ENCODE results near the gene INHBE. TPM values are rescaled to one million over a fixed set of nuclear protein-coding genes. Genes with fewer than 3 reads are reported as not detected.

INHBE gene
- total and polyA plus RNA-seq, 2 of the 8 experiments (the other 6 are each of a cell fraction or from before 2014, with no cell fraction given) = 10.2 to 18.8 TPM

DNA sequence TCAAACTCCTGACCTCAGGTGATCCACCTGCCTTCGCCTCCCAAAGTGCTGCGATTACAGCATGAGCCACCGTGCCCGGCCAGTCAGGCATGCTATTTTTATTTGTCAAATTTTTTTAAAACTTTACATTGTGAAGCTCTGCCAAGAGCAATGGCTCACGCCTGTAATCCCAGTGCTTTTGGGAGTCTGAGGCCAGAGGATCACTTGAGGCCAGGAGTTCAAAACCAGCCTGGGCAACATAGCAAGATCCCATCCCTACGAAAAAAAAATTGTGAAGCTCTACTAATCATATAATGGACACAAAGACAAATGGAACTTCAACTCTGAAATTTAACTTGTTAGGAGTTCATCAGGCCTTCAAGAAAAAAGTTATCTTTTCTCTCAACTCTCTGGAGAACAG, 26.1 kb upstream of the INHBE start:
- ChIA-PET POLR2A (ENCODE audit: partially characterized antibody) (interaction anchor here (0.8 to 13.2 kb wide), 7 partner anchors 7 to 95 kb away, joined by 4 to 168 read pairs (median 6); partner anchors contain the start of gene INHBE), CTCF (ENCODE audit: partially characterized antibody) (interaction anchor here (1.2 to 2.9 kb wide), 4 partner anchors 10 to 87 kb away, joined by 3 to 16 read pairs (median 4); no protein-coding TSS in a partner anchor)
- no peak overlapping the region for H3K18ac ChIP-seq (ENCODE audit: extremely low read depth, low read length)
- H3K27me3 ChIP-seq (replicated peaks in 1 of 4; ENCODE audit: control insufficient read depth in 3 of 4, extremely low read depth in 1 of 4, insufficient read depth in 3 of 4, low read length in 3 of 4) = no peaks in the 10 kb centered on the region
- WGBS, 2 experiments (ENCODE audit: extremely low coverage in 1 of 2, insufficient coverage in 1 of 2, insufficient read length in 1 of 2, insufficient replicate concordance in 2 of 2, low coverage in 1 of 2, low lambda C conversion rate in 2 of 2, missing lambda C conversion rate in 1 of 2) = 87% methylated on average over 6 of the region's 6 CpGs; no CpG with 5 or more reads in 1 of the 2 experiments
- no peak overlapping the region for H3K56ac ChIP-seq (replicated peaks; ENCODE audit: insufficient read length, low read depth, low read length)
- no peak overlapping the region for H3K9ac ChIP-seq (replicated peaks in 1 of 4; ENCODE audit: extremely low read depth in 1 of 4, low read depth in 3 of 4, low read length in 3 of 4)
- no peak overlapping the region for H2BK12ac ChIP-seq (ENCODE audit: low read depth, low read length)
- H4K5ac ChIP-seq (ENCODE audit: insufficient read length, low read depth, low read length) = no peak overlapping the region
- no peak overlapping the region for H3K23ac ChIP-seq (ENCODE audit: insufficient read length)
- no peak overlapping the region for H3K4ac ChIP-seq (replicated peaks; ENCODE audit: insufficient read length, low read depth, low read length)
- H2BK20ac ChIP-seq (ENCODE audit: low read length) = no peak overlapping the region
- H3K79me2 ChIP-seq (ENCODE audit: control insufficient read depth in 1 of 2, insufficient read depth in 2 of 2, low read length in 2 of 2) = peaks cover 0 to 14% of the 10 kb centered on the region in 2 experiments; a peak in 2 of 4 replicates
- no peak overlapping the region for H4K91ac ChIP-seq (replicated peaks; ENCODE audit: insufficient read length, low read length)
- H3K4me1 ChIP-seq (replicated peaks in 1 of 4; ENCODE audit: control insufficient read depth in 3 of 4, insufficient read depth in 4 of 4, low read length in 3 of 4) = peaks cover 0 to 5% (median 2%) of the 10 kb centered on the region in 4 experiments; a peak in 5 of 7 replicates
- no peaks in the 10 kb centered on the region for H3K36me3 ChIP-seq (ENCODE audit: control insufficient read depth in 2 of 4, insufficient read depth in 4 of 4, low read length in 3 of 4)
- H2BK5ac ChIP-seq (ENCODE audit: low read depth, low read length) = no peak overlapping the region
- H4K20me1 ChIP-seq (replicated peaks in 1 of 2; ENCODE audit: control insufficient read depth in 1 of 2, insufficient read depth in 2 of 2, low read length in 2 of 2) = peaks cover 0 to 3% of the 10 kb centered on the region in 2 experiments
- H3K23me2 ChIP-seq (ENCODE audit: low read depth, low read length) = peaks cover 3% of the 10 kb centered on the region; the same call in 1 of the 2 replicates
- no peak overlapping the region for H2BK15ac ChIP-seq (ENCODE audit: low read length)
- H4K8ac ChIP-seq (ENCODE audit: extremely low read depth, insufficient read depth, low read length) = no peak overlapping the region
- DNase-seq (ENCODE audit: low read depth in 1 of 2, low spot score in 2 of 2) (no peak), FAIRE-seq (no peak)
- H3K27ac ChIP-seq (ENCODE audit: low read depth, low read length) = no peak overlapping the region
- H3K14ac ChIP-seq (ENCODE audit: insufficient read length) = no peak overlapping the region
- H3K79me1 ChIP-seq (ENCODE audit: low read depth, low read length) = peaks cover 3% of the 10 kb centered on the region
- no peak overlapping the region for H3K4me3 ChIP-seq (ENCODE audit: extremely low read depth in 1 of 4, insufficient read depth in 2 of 4, low read depth in 3 of 4, low read length in 4 of 4)
- no peak overlapping the region for H2BK120ac ChIP-seq (replicated peaks; ENCODE audit: low read depth, low read length)
- no peaks in the 10 kb centered on the region for H3K9me3 ChIP-seq (ENCODE audit: insufficient read depth in 2 of 2, low read depth in 1 of 2, low read length in 1 of 2)
- peak overlapping the region in 1 of 2 experiments; percentile 59; a peak in 1 of 4 replicates for H3K4me2 ChIP-seq (ENCODE audit: insufficient read depth in 1 of 2, low read depth in 2 of 2, low read length in 2 of 2)
- no peak overlapping the region for H2AFZ ChIP-seq (ENCODE audit: low read length)
- no peak overlapping the region for H2AK5ac ChIP-seq (ENCODE audit: low read depth, low read length)
- TF ChIP-seq YY1 (IDR thresholded peaks at IDR 0.05; ENCODE audit: low read depth, low read length) (no peak), RAD21 (IDR thresholded peaks at IDR 0.05 in 1 of 2, conservative IDR thresholded peaks at IDR 0.05 in 1 of 2; ENCODE audit: low read depth in 2 of 2, low read length in 2 of 2) (no peak), TAF7 (optimal IDR thresholded peaks at IDR 0.05; ENCODE audit: borderline replicate concordance, low read depth, low read length) (no peak), NANOG (IDR thresholded peaks at IDR 0.05; ENCODE audit: insufficient read depth, low read depth, low read length, poor library complexity, severe bottlenecking) (no peak), CHD1 (IDR thresholded peaks at IDR 0.05; ENCODE audit: low read depth, low read length) (no peak), SRF (IDR thresholded peaks at IDR 0.05; ENCODE audit: low read depth, low read length) (no peak), TEAD4 (IDR thresholded peaks at IDR 0.05; ENCODE audit: low read depth, low read length) (no peak), SP4 (IDR thresholded peaks at IDR 0.05; ENCODE audit: low read length) (no peak), CEBPB (IDR thresholded peaks at IDR 0.05; ENCODE audit: low read depth, low read length) (no peak), BACH1 (IDR thresholded peaks at IDR 0.05; ENCODE audit: low read length) (no peak), SP1 (IDR thresholded peaks at IDR 0.05; ENCODE audit: low read depth, low read length) (no peak)
- TF ChIP-seq, protein P1, sequence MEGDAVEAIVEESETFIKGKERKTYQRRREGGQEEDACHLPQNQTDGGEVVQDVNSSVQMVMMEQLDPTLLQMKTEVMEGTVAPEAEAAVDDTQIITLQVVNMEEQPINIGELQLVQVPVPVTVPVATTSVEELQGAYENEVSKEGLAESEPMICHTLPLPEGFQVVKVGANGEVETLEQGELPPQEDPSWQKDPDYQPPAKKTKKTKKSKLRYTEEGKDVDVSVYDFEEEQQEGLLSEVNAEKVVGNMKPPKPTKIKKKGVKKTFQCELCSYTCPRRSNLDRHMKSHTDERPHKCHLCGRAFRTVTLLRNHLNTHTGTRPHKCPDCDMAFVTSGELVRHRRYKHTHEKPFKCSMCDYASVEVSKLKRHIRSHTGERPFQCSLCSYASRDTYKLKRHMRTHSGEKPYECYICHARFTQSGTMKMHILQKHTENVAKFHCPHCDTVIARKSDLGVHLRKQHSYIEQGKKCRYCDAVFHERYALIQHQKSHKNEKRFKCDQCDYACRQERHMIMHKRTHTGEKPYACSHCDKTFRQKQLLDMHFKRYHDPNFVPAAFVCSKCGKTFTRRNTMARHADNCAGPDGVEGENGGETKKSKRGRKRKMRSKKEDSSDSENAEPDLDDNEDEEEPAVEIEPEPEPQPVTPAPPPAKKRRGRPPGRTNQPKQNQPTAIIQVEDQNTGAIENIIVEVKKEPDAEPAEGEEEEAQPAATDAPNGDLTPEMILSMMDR (IDR thresholded peaks at IDR 0.05; ENCODE audit: control extremely low read depth in 1 of 3, insufficient read depth in 1 of 3, low read depth in 1 of 3, low read length in 3 of 3) = no peak
